Lower leg skin (tissue), 3 donors: ENCODE data around the gene GPR3.

Experiments used
- POLR2A ChIP-seq, 2 donors: fragments of 450-650 bp; IDR thresholded peaks; one replicate each; pipeline ENCODE4 v1.6.1; 2016 to 2017; ENCODE audit warnings: antibody characterized with exemption in 2 of 2, mild to moderate bottlenecking in 1 of 2, moderate library complexity in 1 of 2
- TF ChIP-seq, protein P1 (sequence below), 3 donors: fragments of 450-650 bp; IDR thresholded peaks; one replicate each; pipeline ENCODE4 v1.5.1; 2016; ENCODE audit warnings: antibody characterized with exemption in 3 of 3, mild to moderate bottlenecking in 3 of 3, moderate library complexity in 2 of 3

GRCh38 chr1:27358928-27359313 lies 33.5 kb upstream of the GPR3 start:
- TF ChIP-seq POLR2A (IDR thresholded peaks at IDR 0.05), result no peak
- TF ChIP-seq, protein P1, sequence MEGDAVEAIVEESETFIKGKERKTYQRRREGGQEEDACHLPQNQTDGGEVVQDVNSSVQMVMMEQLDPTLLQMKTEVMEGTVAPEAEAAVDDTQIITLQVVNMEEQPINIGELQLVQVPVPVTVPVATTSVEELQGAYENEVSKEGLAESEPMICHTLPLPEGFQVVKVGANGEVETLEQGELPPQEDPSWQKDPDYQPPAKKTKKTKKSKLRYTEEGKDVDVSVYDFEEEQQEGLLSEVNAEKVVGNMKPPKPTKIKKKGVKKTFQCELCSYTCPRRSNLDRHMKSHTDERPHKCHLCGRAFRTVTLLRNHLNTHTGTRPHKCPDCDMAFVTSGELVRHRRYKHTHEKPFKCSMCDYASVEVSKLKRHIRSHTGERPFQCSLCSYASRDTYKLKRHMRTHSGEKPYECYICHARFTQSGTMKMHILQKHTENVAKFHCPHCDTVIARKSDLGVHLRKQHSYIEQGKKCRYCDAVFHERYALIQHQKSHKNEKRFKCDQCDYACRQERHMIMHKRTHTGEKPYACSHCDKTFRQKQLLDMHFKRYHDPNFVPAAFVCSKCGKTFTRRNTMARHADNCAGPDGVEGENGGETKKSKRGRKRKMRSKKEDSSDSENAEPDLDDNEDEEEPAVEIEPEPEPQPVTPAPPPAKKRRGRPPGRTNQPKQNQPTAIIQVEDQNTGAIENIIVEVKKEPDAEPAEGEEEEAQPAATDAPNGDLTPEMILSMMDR (IDR thresholded peaks at IDR 0.05), result no peak
